Panc1 (cell line): Measurements from ENCODE around the gene OR4F15.
"Not testable (repeated sequence)": the region's sequence is repeated elsewhere in the genome, so short reads cannot be mapped to it uniquely, and the experiment has no call there.

Experiments used
- POLR2AphosphoS5 ChIP-seq: IDR thresholded peaks from 2 replicates; pipeline ENCODE4 v1.6.1; 2012; ENCODE audit warnings: mild to moderate bottlenecking, low read depth, low read length, moderate library complexity
- SIN3A ChIP-seq: IDR thresholded peaks from 2 replicates; pipeline ENCODE4 v1.6.1; 2012; ENCODE audit warnings: low read depth, mild to moderate bottlenecking, low read length, moderate library complexity, borderline replicate concordance; ENCODE audit not compliant: insufficient read depth
- TF ChIP-seq, protein P1 (sequence below): fragments of 450-650 bp; IDR thresholded peaks from 2 replicates; pipeline ENCODE4 v1.5.1; 2017; ENCODE audit warnings: mild to moderate bottlenecking
- TF ChIP-seq, protein P2 (sequence below), 2 experiments: IDR thresholded peaks; 2 replicates each; pipeline ENCODE4 v1.6.1; 2011 to 2012; ENCODE audit warnings: low read depth in 2 of 2, control low read depth in 1 of 2, low read length in 1 of 2, mild to moderate bottlenecking in 1 of 2, moderate library complexity in 1 of 2; ENCODE audit not compliant: insufficient read depth in 1 of 2

DNA sequence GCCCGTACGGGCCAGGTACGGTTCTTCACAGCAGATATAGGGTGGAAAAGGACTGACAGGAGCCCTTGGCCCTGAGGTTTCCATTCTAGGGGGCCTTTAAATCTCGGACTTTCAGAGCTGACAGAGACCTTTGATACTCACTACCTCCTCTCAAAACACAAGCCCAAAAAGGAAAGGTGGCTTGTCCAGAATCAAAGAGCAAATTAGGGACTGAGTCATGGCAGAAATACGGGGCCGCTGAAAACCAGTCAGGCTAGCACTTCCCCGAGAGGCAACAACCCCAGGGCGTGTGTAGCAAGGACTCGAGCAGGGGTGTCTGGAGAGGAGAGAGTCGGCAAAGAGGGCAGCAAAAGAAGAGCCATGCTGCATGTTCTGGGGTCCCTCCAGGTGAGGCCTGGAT lies 33.4 kb upstream of the OR4F15 start:
- TF ChIP-seq POLR2AphosphoS5, SIN3A: not testable (repeated sequence)
- TF ChIP-seq, protein P1, sequence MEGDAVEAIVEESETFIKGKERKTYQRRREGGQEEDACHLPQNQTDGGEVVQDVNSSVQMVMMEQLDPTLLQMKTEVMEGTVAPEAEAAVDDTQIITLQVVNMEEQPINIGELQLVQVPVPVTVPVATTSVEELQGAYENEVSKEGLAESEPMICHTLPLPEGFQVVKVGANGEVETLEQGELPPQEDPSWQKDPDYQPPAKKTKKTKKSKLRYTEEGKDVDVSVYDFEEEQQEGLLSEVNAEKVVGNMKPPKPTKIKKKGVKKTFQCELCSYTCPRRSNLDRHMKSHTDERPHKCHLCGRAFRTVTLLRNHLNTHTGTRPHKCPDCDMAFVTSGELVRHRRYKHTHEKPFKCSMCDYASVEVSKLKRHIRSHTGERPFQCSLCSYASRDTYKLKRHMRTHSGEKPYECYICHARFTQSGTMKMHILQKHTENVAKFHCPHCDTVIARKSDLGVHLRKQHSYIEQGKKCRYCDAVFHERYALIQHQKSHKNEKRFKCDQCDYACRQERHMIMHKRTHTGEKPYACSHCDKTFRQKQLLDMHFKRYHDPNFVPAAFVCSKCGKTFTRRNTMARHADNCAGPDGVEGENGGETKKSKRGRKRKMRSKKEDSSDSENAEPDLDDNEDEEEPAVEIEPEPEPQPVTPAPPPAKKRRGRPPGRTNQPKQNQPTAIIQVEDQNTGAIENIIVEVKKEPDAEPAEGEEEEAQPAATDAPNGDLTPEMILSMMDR, result not testable (repeated sequence)
- TF ChIP-seq, protein P2, sequence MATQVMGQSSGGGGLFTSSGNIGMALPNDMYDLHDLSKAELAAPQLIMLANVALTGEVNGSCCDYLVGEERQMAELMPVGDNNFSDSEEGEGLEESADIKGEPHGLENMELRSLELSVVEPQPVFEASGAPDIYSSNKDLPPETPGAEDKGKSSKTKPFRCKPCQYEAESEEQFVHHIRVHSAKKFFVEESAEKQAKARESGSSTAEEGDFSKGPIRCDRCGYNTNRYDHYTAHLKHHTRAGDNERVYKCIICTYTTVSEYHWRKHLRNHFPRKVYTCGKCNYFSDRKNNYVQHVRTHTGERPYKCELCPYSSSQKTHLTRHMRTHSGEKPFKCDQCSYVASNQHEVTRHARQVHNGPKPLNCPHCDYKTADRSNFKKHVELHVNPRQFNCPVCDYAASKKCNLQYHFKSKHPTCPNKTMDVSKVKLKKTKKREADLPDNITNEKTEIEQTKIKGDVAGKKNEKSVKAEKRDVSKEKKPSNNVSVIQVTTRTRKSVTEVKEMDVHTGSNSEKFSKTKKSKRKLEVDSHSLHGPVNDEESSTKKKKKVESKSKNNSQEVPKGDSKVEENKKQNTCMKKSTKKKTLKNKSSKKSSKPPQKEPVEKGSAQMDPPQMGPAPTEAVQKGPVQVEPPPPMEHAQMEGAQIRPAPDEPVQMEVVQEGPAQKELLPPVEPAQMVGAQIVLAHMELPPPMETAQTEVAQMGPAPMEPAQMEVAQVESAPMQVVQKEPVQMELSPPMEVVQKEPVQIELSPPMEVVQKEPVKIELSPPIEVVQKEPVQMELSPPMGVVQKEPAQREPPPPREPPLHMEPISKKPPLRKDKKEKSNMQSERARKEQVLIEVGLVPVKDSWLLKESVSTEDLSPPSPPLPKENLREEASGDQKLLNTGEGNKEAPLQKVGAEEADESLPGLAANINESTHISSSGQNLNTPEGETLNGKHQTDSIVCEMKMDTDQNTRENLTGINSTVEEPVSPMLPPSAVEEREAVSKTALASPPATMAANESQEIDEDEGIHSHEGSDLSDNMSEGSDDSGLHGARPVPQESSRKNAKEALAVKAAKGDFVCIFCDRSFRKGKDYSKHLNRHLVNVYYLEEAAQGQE (IDR thresholded peaks at IDR 0.05; ENCODE audit: insufficient read depth in 1 of 2, low read depth in 2 of 2, low read length in 1 of 2), result not testable (repeated sequence)
